Activated T-cell treated with anti-CD3 and anti-CD28 coated beads, Interleukin-2, amount 50 U/mL, for 24 hours (primary cell): ENCODE data around the gene KCNN2.
A peak's percentile ranks its signal among the peaks of the same experiment; 100 is the strongest.

Source experiments
- DNase-seq: peaks from one replicate; pipeline ENCODE4 v3.0.0-alpha.2; 2020
- H3K27ac Mint-ChIP-seq: 2 replicates; pipeline ENCODE4 v1.8.0; 2020; ENCODE audit warnings: mild to moderate bottlenecking, mixed read lengths
- H3K27me3 Mint-ChIP-seq: 2 replicates; pipeline ENCODE4 v1.8.0; 2020; ENCODE audit warnings: mixed read lengths
- H3K36me3 Mint-ChIP-seq: 2 replicates; pipeline ENCODE4 v1.8.0; 2020; ENCODE audit warnings: low read depth, mixed read lengths
- H3K4me1 Mint-ChIP-seq: 2 replicates; pipeline ENCODE4 v1.8.0; 2020; ENCODE audit warnings: low read depth, mixed read lengths
- H3K4me3 Mint-ChIP-seq: 2 replicates; pipeline ENCODE4 v1.8.0; 2020; ENCODE audit warnings: mild to moderate bottlenecking, moderate library complexity, mixed read lengths
- H3K9me3 Mint-ChIP-seq: 2 replicates; pipeline ENCODE4 v1.8.0; 2020; ENCODE audit warnings: mixed read lengths

The KCNN2 gene

DNA sequence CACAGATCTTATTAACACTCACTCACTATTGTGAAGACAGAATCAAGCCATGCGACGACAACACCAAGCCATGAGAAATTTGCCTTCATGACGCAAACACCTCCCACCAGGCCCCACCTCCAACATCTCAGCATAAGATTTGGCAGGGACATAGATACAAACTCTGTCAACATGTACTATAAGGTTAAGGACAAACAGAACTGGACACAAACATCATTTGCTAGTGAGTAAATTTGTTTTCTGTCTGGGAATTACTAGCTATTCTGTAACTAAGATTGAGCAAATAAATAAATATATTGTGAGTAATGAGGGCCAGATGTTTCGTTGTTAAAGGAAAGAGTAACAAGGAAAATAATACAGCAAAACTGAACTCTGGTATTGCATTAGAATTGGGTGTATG is 15.7 kb upstream of the KCNN2 start:
- Mint-ChIP-seq H3K27ac (no peak overlapping the region), H3K4me1 (no peaks in the 10 kb centered on the region), H3K36me3 (no peaks in the 10 kb centered on the region), H3K27me3 (no peaks in the 10 kb centered on the region), H3K9me3 (peaks cover 6% of the 10 kb centered on the region), H3K4me3 (no peak overlapping the region)
- no peak for DNase-seq

- Mint-ChIP-seq H3K36me3 (no peaks in the 10 kb centered on the region), H3K4me3 (no peak overlapping the region), H3K4me1 (no peaks in the 10 kb centered on the region), H3K27me3 (peaks cover 23% of the 10 kb centered on the region), H3K27ac (no peak overlapping the region), H3K9me3 (peaks cover 7% of the 10 kb centered on the region)
- no peak for DNase-seq
Observed at GRCh38 chr5:114355086-114355830, 6.6 kb upstream of the KCNN2 start.

DNA sequence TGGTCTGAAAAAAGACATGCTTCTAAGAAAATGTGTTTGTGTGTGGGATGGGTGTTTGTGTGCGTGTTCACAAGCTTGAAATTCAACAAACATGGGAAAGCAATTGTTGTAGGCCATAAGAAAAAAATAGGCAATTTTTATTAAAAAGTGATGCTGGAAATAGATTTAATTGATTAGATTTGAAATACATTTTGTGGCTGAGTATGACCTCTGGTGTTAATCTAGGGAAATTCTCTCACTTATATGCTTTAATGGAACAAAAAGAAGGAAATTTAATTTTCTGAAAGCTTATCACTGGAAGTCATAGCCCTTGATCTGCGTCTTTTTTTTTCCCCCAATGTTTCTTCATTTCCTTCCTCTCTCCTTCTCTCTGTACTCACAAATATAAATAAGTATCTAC is 3.5 kb upstream of the KCNN2 start:
- Mint-ChIP-seq H3K27ac (no peak overlapping the region), H3K27me3 (peaks cover 51% of the 10 kb centered on the region), H3K9me3 (peaks cover 7% of the 10 kb centered on the region), H3K4me1 (peaks cover 5% of the 10 kb centered on the region), H3K36me3 (no peaks in the 10 kb centered on the region), H3K4me3 (no peak overlapping the region)
- DNase-seq: no peak

- no peak overlapping the region for H3K4me3 Mint-ChIP-seq
- DNase-seq: no peak
- no peaks in the 10 kb centered on the region for H3K36me3 Mint-ChIP-seq
- H3K27me3 Mint-ChIP-seq: peaks cover 64% of the 10 kb centered on the region
- peaks cover 7% of the 10 kb centered on the region for H3K9me3 Mint-ChIP-seq
- peaks cover 5% of the 10 kb centered on the region for H3K4me1 Mint-ChIP-seq
- no peak overlapping the region for H3K27ac Mint-ChIP-seq
Observed at GRCh38 chr5:114360357-114360756, 1.5 kb upstream of the KCNN2 start.

DNA sequence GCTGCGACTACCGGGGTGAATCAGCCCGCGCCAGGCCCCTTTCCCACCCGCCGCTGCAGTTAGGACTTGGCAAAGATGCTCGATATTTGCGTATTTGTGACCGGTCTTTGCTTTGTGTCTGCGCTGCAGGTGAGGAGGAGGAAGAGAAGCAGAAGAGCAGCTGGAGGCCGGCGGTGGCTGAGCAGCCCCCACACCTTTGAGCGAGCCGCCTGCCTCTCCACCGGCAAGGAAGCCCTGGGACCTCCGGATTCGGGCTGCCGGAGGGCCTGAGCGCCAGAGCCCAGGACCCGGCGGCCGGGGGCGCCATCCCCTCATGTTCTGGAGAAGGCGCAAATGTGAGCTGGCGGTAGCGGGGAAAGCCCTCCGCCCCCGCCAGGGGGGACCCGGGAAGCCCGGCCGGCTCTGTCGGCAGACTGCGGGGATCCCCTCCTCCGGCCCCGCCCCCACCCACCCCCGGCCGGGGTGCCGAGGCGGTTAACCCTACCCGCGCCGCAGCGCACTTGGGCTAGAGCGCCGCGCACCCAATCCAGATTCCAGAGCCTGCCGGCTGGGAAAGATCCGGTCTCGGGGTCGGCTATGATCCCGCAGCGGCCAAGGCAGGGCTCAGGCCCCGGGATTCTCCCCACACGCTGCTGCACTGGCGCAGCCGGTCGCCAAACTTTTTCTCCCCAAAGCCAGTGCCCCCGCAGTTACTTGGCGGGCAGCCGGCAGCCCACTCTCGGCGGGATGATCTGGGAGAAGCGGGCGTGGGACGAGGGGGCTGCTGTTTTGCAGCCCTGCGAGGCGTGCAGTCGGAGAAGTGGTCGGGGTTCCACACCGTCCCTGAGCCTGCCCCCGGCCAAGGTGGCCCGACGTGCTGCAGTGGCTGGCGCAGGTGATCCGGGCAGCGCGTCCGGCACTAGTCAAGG is 800 bp upstream of the KCNN2 start:
- Mint-ChIP-seq H3K4me3 (no peak overlapping the region), H3K9me3 (peaks cover 7% of the 10 kb centered on the region), H3K36me3 (no peaks in the 10 kb centered on the region), H3K27me3 (peaks cover 67% of the 10 kb centered on the region), H3K27ac (no peak overlapping the region), H3K4me1 (peaks cover 5% of the 10 kb centered on the region)
- DNase-seq: peak; percentile 25

- peaks cover 5% of the 10 kb centered on the region for H3K4me1 Mint-ChIP-seq
- peak overlapping the region; percentile 51 for H3K4me3 Mint-ChIP-seq
- no peaks in the 10 kb centered on the region for H3K36me3 Mint-ChIP-seq
- DNase-seq: peak; percentile 25
- H3K27me3 Mint-ChIP-seq: peaks cover 67% of the 10 kb centered on the region
- H3K9me3 Mint-ChIP-seq: peaks cover 7% of the 10 kb centered on the region
- H3K27ac Mint-ChIP-seq: peak overlapping the region; percentile 47
Observed at GRCh38 chr5:114362197-114362976, 517 bp downstream of the KCNN2 start.

DNA sequence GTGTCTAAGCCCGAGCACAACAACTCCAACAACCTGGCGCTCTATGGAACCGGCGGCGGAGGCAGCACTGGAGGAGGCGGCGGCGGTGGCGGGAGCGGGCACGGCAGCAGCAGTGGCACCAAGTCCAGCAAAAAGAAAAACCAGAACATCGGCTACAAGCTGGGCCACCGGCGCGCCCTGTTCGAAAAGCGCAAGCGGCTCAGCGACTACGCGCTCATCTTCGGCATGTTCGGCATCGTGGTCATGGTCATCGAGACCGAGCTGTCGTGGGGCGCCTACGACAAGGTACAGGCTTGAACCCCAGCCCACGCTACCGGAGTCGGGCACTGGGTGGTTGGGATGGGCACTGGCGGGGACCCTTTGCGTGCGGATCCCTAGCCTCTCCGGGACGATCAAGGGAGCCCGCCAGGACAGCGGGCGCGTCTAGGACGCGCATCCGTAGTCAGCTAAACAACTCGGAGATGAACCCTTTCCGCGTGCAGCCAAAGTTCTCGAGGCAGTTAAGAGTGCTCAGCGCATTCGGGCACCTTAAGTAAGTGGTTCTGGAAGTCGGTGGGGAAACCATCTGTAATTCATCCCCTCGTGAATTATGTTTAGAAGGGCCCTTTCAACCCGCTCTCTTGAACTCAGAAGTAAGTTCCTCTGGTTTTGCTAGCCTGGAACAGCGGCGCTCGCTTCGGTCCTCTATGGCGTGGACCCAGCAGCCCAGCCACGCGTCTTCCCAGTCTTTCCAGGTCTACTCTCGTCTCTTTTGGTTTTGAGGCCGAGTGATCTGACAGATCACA is 1.3 kb downstream of the KCNN2 start:
- H3K4me3 Mint-ChIP-seq: no peak overlapping the region
- peak; percentile 27 for DNase-seq
- H3K27me3 Mint-ChIP-seq: peaks cover 66% of the 10 kb centered on the region
- H3K27ac Mint-ChIP-seq: no peak overlapping the region
- H3K36me3 Mint-ChIP-seq: no peaks in the 10 kb centered on the region
- H3K4me1 Mint-ChIP-seq: peaks cover 5% of the 10 kb centered on the region
- peaks cover 7% of the 10 kb centered on the region for H3K9me3 Mint-ChIP-seq

- Mint-ChIP-seq H3K4me3 (no peak overlapping the region), H3K27me3 (peaks cover 60% of the 10 kb centered on the region), H3K4me1 (peaks cover 5% of the 10 kb centered on the region), H3K36me3 (no peaks in the 10 kb centered on the region), H3K9me3 (peaks cover 2% of the 10 kb centered on the region), H3K27ac (no peak overlapping the region)
- no peak for DNase-seq
Observed at GRCh38 chr5:114363837-114364236, 2.0 kb downstream of the KCNN2 start.

GRCh38 chr5:114367029-114367428 is 5.2 kb downstream of the KCNN2 start:
- H3K27me3 Mint-ChIP-seq: peaks cover 32% of the 10 kb centered on the region
- no peaks in the 10 kb centered on the region for H3K9me3 Mint-ChIP-seq
- H3K36me3 Mint-ChIP-seq: no peaks in the 10 kb centered on the region
- H3K4me1 Mint-ChIP-seq: peaks cover under 1% of the 10 kb centered on the region
- no peak overlapping the region for H3K27ac Mint-ChIP-seq
- DNase-seq: no peak
- H3K4me3 Mint-ChIP-seq: no peak overlapping the region

DNA sequence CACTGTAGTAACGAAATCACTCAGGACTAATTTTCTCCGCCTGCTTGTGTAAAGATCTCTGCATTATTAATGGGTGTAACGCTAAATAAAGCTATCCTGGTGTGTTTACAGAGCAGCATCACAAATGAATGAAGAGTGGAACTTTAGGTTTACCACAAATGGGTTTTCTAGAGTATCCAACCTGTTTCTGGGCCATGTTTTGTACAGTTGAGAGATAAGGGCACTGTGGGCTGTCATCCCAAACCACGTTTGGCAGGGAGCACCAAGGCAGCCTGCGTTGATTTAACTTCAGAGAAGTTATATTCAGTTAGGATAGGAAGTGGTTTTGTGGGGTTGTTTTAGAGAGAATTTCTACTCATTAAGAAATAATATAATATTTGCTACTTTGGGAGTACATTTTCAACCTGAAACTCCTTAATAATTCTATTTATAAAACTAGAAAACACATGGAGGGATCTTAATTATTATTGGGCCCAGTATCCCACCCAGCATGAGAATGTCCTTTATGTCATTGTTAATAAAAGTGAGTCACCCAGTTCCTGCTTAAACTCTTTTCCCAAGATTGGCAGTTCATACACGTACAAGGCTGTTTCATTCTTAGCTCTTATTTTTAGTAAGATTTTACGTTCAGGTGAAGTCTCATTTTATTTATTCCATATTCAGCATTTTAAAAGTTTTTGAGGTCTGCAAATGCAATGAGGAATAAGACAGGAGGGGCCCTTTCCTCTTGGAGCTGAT is 8.0 kb downstream of the KCNN2 start:
- no peaks in the 10 kb centered on the region for H3K36me3 Mint-ChIP-seq
- no peak overlapping the region for H3K27ac Mint-ChIP-seq
- H3K4me1 Mint-ChIP-seq: no peaks in the 10 kb centered on the region
- peaks cover 5% of the 10 kb centered on the region for H3K27me3 Mint-ChIP-seq
- H3K4me3 Mint-ChIP-seq: no peak overlapping the region
- DNase-seq: no peak
- no peaks in the 10 kb centered on the region for H3K9me3 Mint-ChIP-seq

- H3K27ac Mint-ChIP-seq: no peak overlapping the region
- H3K36me3 Mint-ChIP-seq: no peaks in the 10 kb centered on the region
- no peak for DNase-seq
- H3K27me3 Mint-ChIP-seq: no peaks in the 10 kb centered on the region
- no peaks in the 10 kb centered on the region for H3K9me3 Mint-ChIP-seq
- no peaks in the 10 kb centered on the region for H3K4me1 Mint-ChIP-seq
- no peak overlapping the region for H3K4me3 Mint-ChIP-seq
Observed at GRCh38 chr5:114377050-114377844, 15.4 kb downstream of the KCNN2 start.

- DNase-seq: no peak
- Mint-ChIP-seq H3K4me3 (no peak overlapping the region), H3K36me3 (no peaks in the 10 kb centered on the region), H3K9me3 (no peaks in the 10 kb centered on the region), H3K27ac (no peak overlapping the region), H3K4me1 (no peaks in the 10 kb centered on the region), H3K27me3 (no peaks in the 10 kb centered on the region)
Observed at GRCh38 chr5:114377946-114378345, 16.1 kb downstream of the KCNN2 start.

DNA sequence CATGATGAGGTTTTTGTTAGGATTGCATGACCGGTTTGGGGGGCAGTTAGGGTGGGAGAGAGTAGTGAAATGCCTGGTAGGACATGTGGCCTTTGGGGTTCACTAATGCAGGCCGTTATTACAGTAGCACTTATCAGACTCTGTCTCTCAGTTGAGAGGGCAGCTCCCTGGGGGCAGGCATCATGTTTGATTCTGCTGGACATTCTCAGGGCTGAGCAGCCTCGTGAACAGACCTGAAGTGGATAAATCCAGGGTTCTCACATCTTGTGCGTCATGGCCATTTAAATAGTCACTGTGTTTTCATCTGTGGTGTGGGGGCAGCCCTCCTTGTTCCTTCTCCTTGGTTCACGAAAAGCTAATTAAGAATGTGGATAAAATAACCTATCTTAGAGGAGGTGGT is 18.9 kb downstream of the KCNN2 start:
- no peaks in the 10 kb centered on the region for H3K4me1 Mint-ChIP-seq
- H3K4me3 Mint-ChIP-seq: no peak overlapping the region
- H3K27ac Mint-ChIP-seq: no peak overlapping the region
- H3K9me3 Mint-ChIP-seq: no peaks in the 10 kb centered on the region
- H3K27me3 Mint-ChIP-seq: no peaks in the 10 kb centered on the region
- no peak for DNase-seq
- H3K36me3 Mint-ChIP-seq: no peaks in the 10 kb centered on the region
